SK-N-SH (cell line): ENCODE measurements around the gene SVIL. TPM values are rescaled to one million over a fixed set of nuclear protein-coding genes. Genes with fewer than 3 reads are reported as not detected.

Source experiments
- CTCF ChIA-PET: fragments of 300-600, 350-600 bp; formaldehyde crosslinking; extraction: SDS; loops from one replicate; lab custom pipeline; 2021; lab: Yijun Ruan, JAX
- POLR2A ChIA-PET: fragments of 350-600 bp; sonication (Branson Sonifier 250); formaldehyde crosslinking; extraction: SDS; loops from one replicate; lab custom pipeline; 2020; ENCODE audit warnings: antibody characterized with exemption, inconsistent platforms; lab: Yijun Ruan, JAX
- DNase-seq: peaks from one replicate; pipeline ENCODE4 v3.0.0; 2012
- H2AFZ ChIP-seq: fragments of 200-600 bp; sonication (generic); 2 replicates; pipeline ENCODE4 v1.8.1; 2016; ENCODE audit warnings: antibody characterized with exemption, mild to moderate bottlenecking, low read depth
- H3F3A ChIP-seq: fragments of 200-600 bp; sonication (generic); replicated peaks from 2 replicates; pipeline ENCODE3; 2016; ENCODE audit warnings: antibody characterized with exemption, mild to moderate bottlenecking; ENCODE audit not compliant: insufficient read depth
- H3K27ac ChIP-seq, 2 experiments: fragments of 200-500 bp in 1 of 2; fragments of 200-600 bp in 1 of 2; sonication (Bioruptor generic) in 1 of 2; sonication (generic), shearing (Covaris generic) in 1 of 2; 2 replicates each; pipeline versions ENCODE4 v1.5.1 to v1.6.1; 2014 to 2016; ENCODE audit warnings: low read depth in 2 of 2, inconsistent platforms in 1 of 2, low read length in 1 of 2, mild to moderate bottlenecking in 1 of 2, mixed read lengths in 1 of 2
- H3K27me3 ChIP-seq: fragments of 200-600 bp; sonication (generic), shearing (Covaris generic); 2 replicates; pipeline ENCODE4 v1.6.1; 2016; ENCODE audit warnings: mixed run types; ENCODE audit not compliant: insufficient read depth
- H3K36me3 ChIP-seq, 2 experiments: fragments of 200-500 bp in 1 of 2; fragments of 200-600 bp in 1 of 2; sonication (Bioruptor generic) in 1 of 2; sonication (generic) in 1 of 2; replicated peaks in 1 of 2; 2 replicates each; pipeline versions ENCODE3 to v1.5.1; 2014 to 2016; ENCODE audit warnings: low read length in 1 of 2, mild to moderate bottlenecking in 1 of 2; ENCODE audit not compliant: insufficient read depth in 2 of 2, control insufficient read depth in 1 of 2
- H3K4me1 ChIP-seq, 2 experiments: fragments of 200-500 bp in 1 of 2; fragments of 200-600 bp in 1 of 2; sonication (Bioruptor generic) in 1 of 2; sonication (generic), shearing (Covaris generic) in 1 of 2; 2 replicates each; pipeline versions ENCODE4 v1.5.1 to v1.6.1; 2014 to 2016; ENCODE audit warnings: low read depth in 1 of 2, low read length in 1 of 2, mixed run types in 1 of 2; ENCODE audit not compliant: insufficient read depth in 2 of 2, control insufficient read depth in 1 of 2
- H3K4me2 ChIP-seq: fragments of 200-600 bp; sonication (generic), shearing (Covaris generic); 2 replicates; pipeline ENCODE4 v1.6.1; 2017; ENCODE audit warnings: mixed run types
- H3K4me3 ChIP-seq, 2 experiments: fragments of 200-500 bp in 1 of 2; fragments of 200-600 bp in 1 of 2; sonication (Bioruptor generic) in 1 of 2; sonication (generic), shearing (Covaris generic) in 1 of 2; 2 replicates each; pipeline versions ENCODE4 v1.5.1 to v1.8.1; 2014 to 2016; ENCODE audit warnings: low read depth in 2 of 2, inconsistent platforms in 1 of 2, low read length in 1 of 2, mild to moderate bottlenecking in 1 of 2, mixed read lengths in 1 of 2, moderate library complexity in 1 of 2
- H3K79me2 ChIP-seq: fragments of 200-600 bp; sonication (generic); 2 replicates; pipeline ENCODE4 v1.8.1; 2017; ENCODE audit warnings: mild to moderate bottlenecking; ENCODE audit not compliant: insufficient read depth
- H3K9ac ChIP-seq: fragments of 200-600 bp; sonication (generic); 2 replicates; pipeline ENCODE4 v1.6.1; 2017; ENCODE audit warnings: mixed run types
- H3K9me2 ChIP-seq: fragments of 200-600 bp; sonication (generic); 2 replicates; pipeline ENCODE4 v1.6.1; 2017; ENCODE audit warnings: mixed run types
- H3K9me3 ChIP-seq: fragments of 200-600 bp; sonication (generic); 2 replicates; pipeline ENCODE4 v1.6.1; 2017; ENCODE audit warnings: mixed run types, mild to moderate bottlenecking, moderate library complexity
- H4K20me1 ChIP-seq: fragments of 200-600 bp; sonication (generic); 2 replicates; pipeline ENCODE4 v1.6.1; 2017; ENCODE audit warnings: mild to moderate bottlenecking, mixed run types; ENCODE audit not compliant: insufficient read depth
- CHD2 ChIP-seq: fragments of 150-350 bp; IDR thresholded peaks from 2 replicates; pipeline ENCODE4 v1.6.1; 2018; ENCODE audit warnings: low read length; ENCODE audit not compliant: partially characterized antibody
- FOSL2 ChIP-seq: IDR thresholded peaks from 2 replicates; pipeline ENCODE4 v1.4.0; 2012; ENCODE audit warnings: low read depth, mild to moderate bottlenecking, moderate library complexity, borderline replicate concordance
- MAX ChIP-seq: IDR thresholded peaks from 2 replicates; pipeline ENCODE4 v1.4.0; 2012; ENCODE audit warnings: low read depth
- RAD21 ChIP-seq: IDR thresholded peaks from 2 replicates; pipeline ENCODE4 v1.6.1; 2012; ENCODE audit warnings: mild to moderate bottlenecking, low read length
- WGBS: methylation state at CpG from one replicate; pipeline ENCODE4 v1.1.6; 2017; ENCODE audit warnings: low lambda C conversion rate; 5-methylcytosine and 5-hydroxymethylcytosine counted together
- polyA plus RNA-seq, 3 experiments: library from polyadenylated mRNA; depleted of rRNA; stranded (reverse); fragments of >200 nt; gene quantifications; 2 replicates each; pipeline ENCODE4 v1.2.3, GENCODE V29; 2012
- TF ChIP-seq, protein P1 (sequence below): IDR thresholded peaks from 2 replicates; pipeline ENCODE4 v1.4.0; 2012; ENCODE audit warnings: low read depth, borderline replicate concordance
- TF ChIP-seq, protein P2 (sequence below): fragments of 200-600 bp; sonication (generic); IDR thresholded peaks from 2 replicates; pipeline ENCODE4 v1.6.1; 2017; ENCODE audit warnings: antibody characterized with exemption, mild to moderate bottlenecking, moderate library complexity

Gene SVIL
- polyA plus RNA-seq, 1 of the 3 experiments (the other 2 are of a cell fraction): 48.7 TPM

- Histone ChIP-seq H3K4me1 (peaks cover 3 to 18% of the 10 kb centered on the region in 2 experiments; a peak in 3 of 4 replicates), H3K36me3 (peaks cover 83 to 84% of the 10 kb centered on the region in 2 experiments), H4K20me1 (peaks cover 60% of the 10 kb centered on the region), H3K9me2 (no peaks in the 10 kb centered on the region), H3K79me2 (0 out of 2 replicates have a peak, but pooled peaks cover 4% of the 10 kb centered on the region), H3K9me3 (no peaks in the 10 kb centered on the region), H3F3A (peaks cover 34% of the 10 kb centered on the region), H3K27ac (no peak overlapping the region), H3K9ac (no peak overlapping the region), H3K4me2 (no peak overlapping the region), H3K4me3 (no peak overlapping the region; a peak in 1 of 4 replicates), H3K27me3 (no peaks in the 10 kb centered on the region), H2AFZ (no peak overlapping the region)
- DNase-seq: peak; percentile 52
- POLR2A ChIA-PET: no interaction called here
- CTCF ChIA-PET: interaction anchor here (0.8 to 3.3 kb wide), 5 partner anchors 18 to 77 kb away, joined by 3 to 15 read pairs (median 3); no protein-coding TSS in a partner anchor
- 97% methylated on average over 15 of the region's 16 CpGs for WGBS
- TF ChIP-seq, protein P1, sequence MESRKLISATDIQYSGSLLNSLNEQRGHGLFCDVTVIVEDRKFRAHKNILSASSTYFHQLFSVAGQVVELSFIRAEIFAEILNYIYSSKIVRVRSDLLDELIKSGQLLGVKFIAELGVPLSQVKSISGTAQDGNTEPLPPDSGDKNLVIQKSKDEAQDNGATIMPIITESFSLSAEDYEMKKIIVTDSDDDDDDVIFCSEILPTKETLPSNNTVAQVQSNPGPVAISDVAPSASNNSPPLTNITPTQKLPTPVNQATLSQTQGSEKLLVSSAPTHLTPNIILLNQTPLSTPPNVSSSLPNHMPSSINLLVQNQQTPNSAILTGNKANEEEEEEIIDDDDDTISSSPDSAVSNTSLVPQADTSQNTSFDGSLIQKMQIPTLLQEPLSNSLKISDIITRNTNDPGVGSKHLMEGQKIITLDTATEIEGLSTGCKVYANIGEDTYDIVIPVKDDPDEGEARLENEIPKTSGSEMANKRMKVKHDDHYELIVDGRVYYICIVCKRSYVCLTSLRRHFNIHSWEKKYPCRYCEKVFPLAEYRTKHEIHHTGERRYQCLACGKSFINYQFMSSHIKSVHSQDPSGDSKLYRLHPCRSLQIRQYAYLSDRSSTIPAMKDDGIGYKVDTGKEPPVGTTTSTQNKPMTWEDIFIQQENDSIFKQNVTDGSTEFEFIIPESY: no peak
- TF ChIP-seq, protein P2, sequence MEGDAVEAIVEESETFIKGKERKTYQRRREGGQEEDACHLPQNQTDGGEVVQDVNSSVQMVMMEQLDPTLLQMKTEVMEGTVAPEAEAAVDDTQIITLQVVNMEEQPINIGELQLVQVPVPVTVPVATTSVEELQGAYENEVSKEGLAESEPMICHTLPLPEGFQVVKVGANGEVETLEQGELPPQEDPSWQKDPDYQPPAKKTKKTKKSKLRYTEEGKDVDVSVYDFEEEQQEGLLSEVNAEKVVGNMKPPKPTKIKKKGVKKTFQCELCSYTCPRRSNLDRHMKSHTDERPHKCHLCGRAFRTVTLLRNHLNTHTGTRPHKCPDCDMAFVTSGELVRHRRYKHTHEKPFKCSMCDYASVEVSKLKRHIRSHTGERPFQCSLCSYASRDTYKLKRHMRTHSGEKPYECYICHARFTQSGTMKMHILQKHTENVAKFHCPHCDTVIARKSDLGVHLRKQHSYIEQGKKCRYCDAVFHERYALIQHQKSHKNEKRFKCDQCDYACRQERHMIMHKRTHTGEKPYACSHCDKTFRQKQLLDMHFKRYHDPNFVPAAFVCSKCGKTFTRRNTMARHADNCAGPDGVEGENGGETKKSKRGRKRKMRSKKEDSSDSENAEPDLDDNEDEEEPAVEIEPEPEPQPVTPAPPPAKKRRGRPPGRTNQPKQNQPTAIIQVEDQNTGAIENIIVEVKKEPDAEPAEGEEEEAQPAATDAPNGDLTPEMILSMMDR: peak; percentile 51
- TF ChIP-seq RAD21: peak; percentile 14; the same call in 1 of the 2 replicates
Measured at GRCh38 chr10:29470355-29470705, 164.4 kb downstream of the SVIL start.

DNA sequence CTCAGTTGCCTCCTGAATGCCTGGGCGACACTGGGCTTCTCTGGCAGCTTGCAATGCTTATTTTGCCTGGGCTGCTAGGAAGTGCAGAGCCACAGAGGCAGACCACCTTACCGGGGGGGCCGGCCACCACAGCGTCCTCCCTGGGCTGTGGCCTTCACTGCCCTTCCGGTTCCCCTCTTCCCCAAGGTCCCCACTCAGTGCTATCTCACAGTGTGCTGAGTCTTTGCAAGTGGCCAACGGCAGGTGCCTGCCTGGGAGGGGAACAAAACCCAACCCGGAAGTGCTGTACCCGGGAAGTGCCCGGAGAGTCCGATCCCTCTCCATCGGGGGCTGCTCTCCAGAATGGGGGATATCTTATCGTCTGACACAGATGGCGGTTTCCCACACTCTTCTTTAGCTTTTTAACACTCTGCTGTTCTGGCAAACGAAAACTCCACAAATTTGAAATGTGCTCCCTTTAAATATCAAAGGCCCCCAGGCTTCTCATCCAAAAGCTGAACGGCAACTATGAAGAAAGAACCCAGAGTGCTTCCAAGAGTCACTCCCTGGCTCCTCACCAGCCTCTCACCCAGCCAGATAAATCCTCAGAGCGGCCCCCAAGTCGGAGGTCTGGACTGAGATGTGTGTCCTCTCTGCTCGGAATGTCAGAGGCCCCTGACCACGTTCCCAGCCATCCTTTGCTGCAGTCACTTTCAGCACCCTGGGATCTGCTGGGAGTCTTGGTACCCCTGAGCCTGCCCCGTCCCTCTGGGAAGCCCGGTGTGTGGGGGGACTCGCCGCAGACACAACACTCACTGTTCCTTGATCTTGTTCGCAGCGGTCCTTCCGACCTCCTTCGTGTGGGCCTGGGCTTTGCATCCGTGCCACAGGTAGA is 165.1 kb downstream of the SVIL start:
- Histone ChIP-seq H3K36me3 (peaks cover 84 to 85% of the 10 kb centered on the region in 2 experiments), H3K4me2 (no peak overlapping the region), H3K4me1 (peaks cover 3 to 18% of the 10 kb centered on the region in 2 experiments; a peak in 3 of 4 replicates), H3K9me3 (no peaks in the 10 kb centered on the region), H2AFZ (no peak overlapping the region), H3K9me2 (no peaks in the 10 kb centered on the region), H3K27me3 (no peaks in the 10 kb centered on the region), H4K20me1 (peaks cover 65% of the 10 kb centered on the region), H3K27ac (no peak overlapping the region), H3K4me3 (no peak overlapping the region; a peak in 1 of 4 replicates), H3K79me2 (0 out of 2 replicates have a peak, but pooled peaks cover 4% of the 10 kb centered on the region), H3K9ac (no peak overlapping the region), H3F3A (peaks cover 34% of the 10 kb centered on the region)
- no peak for DNase-seq
- 92% methylated on average over 22 of the region's 28 CpGs for WGBS
- no peak for TF ChIP-seq MAX
- no peak for TF ChIP-seq CHD2
- no peak for TF ChIP-seq FOSL2
- ChIA-PET CTCF (interaction anchor here (0.9 to 3.3 kb wide), 4 partner anchors 21 to 77 kb away, joined by 3 to 15 read pairs (median 3); no protein-coding TSS in a partner anchor), POLR2A (no interaction called here)
